NAMALWA (cell line): ENCODE data around the gene BTBD16.

Experiments
- DNase-seq: peaks from one replicate; pipeline ENCODE4 v3.0.0-alpha.2; 2015; ENCODE audit warnings: low spot score

BTBD16 gene

GRCh38 chr10:122271076-122271475, at the start of gene BTBD16:
BTBD16 (plus strand) TSS chr10:122271296; CDS start chr10:122275082, 3,786 bp downstream.
- DNase-seq, result no peak

- DNase-seq, result no peak
Observed at GRCh38 chr10:122221958-122222357, 49.1 kb upstream of the BTBD16 start.

- DNase-seq, result no peak
Observed at GRCh38 chr10:122222638-122223037, 48.5 kb upstream of the BTBD16 start.

DNA sequence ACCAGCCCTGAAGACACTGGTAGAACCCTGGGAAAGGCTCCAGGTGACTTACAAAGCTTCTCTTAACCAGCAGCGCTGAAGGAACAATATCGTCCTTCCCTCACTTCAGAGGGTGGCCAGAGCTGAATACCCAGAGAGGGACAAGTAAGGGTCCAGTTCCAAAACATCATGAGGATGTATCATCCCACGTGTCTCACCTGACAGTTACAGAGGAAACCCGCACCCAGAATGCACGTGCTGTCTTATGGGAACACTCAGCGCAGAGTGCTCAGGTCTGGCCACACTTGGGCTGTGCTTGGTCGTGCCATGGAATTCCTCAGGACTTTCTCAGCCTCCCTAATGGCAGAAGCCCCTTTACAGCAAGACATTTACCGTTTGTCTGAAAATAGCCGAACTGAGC, 46.9 kb upstream of the BTBD16 start:
- no peak for DNase-seq

DNA sequence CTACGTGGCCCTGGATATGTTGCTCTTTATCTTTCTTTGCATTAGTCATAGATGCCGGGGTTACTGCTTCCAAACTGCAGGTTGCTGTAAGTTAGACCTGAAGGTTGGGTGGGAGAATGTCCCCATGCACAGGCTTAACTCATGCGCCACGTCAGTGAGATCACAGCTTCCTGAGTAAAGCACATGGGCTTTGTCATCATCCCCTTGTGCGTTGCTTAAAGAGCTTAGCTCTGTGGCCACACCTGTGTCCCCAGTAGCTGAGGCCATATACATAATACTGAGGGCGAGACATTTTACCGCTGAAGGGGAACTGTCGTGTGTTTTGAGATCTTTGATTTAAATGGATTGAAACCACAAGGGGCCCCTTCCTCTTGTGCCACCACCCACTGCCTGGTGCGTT, 45.8 kb upstream of the BTBD16 start:
- no peak for DNase-seq

DNA sequence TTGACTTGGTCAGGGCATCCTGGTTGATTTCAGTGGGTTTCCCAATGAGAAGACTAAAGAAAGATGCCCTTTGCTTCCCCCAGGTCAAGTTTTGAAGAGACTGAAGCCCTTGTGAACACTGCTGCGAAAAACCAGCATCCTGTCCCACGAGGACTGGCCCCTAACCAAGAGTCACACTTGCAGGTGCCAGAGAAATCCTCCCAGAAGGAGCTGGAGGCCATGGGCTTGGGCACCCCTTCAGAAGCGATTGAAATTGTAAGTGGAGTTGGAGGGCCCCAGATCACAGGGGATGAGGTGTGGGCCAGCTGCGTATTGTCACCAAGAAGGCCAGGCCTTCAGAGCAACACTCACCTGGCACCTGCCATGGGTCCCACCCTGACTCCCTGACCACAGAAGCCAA, 43.3 kb upstream of the BTBD16 start:
- no peak for DNase-seq

- no peak for DNase-seq
Observed at GRCh38 chr10:122229666-122230065, 41.4 kb upstream of the BTBD16 start.

GRCh38 chr10:122230222-122230621, 40.9 kb upstream of the BTBD16 start:
- no peak for DNase-seq

DNA sequence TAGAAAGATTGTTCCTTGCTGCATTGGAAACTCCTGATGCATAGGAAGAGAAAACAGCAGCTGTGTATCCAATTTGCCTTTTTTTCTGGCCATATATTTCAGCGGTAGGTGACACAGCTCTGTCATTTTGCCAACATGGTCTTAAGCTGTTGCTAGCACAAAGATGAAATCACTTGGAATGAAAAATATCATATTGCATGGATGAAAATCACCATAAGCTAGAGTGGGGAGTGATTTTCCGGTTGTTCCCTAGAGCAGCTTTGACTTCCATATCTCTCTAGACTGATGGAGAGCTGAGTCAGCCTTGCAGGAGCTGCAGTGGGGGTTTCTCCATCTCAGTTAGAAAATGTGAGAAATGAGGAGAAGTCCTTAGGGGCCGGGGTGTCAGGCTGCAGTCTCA, 38.3 kb upstream of the BTBD16 start:
- DNase-seq, result no peak

GRCh38 chr10:122233857-122234348, 37.2 kb upstream of the BTBD16 start:
- DNase-seq, result no peak

DNA sequence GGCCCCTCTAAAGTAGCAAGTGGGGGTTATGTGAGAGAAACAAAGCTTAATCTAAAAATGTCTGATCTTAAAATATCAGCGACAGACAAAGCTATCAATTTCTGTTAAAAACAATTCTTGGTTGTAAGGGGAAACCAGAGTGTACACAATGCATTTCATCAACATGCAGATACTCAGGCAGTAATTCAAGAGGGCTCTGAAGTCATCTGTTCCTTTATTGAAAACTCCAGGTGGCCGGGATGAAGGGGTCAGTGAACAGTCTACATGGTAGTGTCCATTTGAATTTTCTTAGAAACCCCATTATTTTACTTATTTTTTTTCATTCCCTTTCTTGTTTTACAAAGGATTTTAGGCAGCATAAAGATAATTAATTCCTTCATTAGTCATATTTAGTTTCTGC, 36.7 kb upstream of the BTBD16 start:
- no peak for DNase-seq

DNA sequence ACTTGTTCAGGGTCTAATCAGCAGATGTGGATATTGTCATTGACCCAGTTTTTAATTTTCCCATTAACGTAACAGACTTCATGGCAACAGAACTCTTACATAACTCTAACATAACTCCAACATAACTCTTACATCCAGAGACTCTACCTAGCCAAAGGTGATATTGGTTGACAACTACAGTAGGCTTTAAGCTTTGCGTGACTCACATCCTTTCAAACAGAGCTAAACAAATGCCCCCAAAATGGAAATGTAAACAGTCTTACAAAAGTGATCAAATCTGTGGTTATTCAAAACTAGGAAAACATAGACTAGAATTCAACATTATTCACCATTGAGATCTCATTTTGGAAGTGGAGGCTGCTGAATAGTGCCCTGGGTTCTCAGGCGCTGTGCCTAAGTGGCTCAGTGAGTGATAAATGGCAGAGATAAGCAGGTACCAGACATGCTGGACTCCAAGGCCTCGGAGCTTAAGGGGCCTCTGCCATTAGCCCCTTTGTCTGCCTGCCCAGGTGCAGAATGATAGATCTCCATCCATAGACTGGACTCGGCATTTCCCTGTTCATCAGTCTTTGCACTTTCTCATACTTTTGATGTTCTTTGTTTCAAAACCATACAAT, 34.3 kb upstream of the BTBD16 start:
- DNase-seq, result no peak

- no peak for DNase-seq
Observed at GRCh38 chr10:122237331-122237990, 33.6 kb upstream of the BTBD16 start.

- DNase-seq, result peak; percentile 4
Observed at GRCh38 chr10:122239578-122240257, 31.4 kb upstream of the BTBD16 start.

- no peak for DNase-seq
Observed at GRCh38 chr10:122240401-122240800, 30.7 kb upstream of the BTBD16 start.

DNA sequence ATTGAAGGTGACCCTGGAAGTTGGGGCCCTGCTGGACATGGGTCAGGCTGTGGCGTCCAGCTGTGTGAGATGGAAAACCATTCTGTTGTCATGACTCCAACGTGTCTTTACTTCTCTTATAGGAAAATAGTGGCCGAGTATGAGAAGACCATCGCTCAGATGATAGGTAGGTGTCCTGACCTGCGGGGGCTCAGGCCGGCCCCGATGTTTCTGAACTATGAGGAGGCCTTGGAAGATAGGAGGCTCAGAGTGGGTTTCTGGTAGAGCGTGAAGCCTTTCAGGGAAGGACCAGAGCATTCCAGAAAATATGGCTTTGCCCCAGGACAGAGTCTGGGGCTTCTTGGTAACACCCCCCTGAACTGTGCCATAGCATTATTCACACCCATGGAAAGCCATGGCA, 29.3 kb upstream of the BTBD16 start:
- no peak for DNase-seq

- DNase-seq, result no peak
Observed at GRCh38 chr10:122243550-122243949, 27.5 kb upstream of the BTBD16 start.

DNA sequence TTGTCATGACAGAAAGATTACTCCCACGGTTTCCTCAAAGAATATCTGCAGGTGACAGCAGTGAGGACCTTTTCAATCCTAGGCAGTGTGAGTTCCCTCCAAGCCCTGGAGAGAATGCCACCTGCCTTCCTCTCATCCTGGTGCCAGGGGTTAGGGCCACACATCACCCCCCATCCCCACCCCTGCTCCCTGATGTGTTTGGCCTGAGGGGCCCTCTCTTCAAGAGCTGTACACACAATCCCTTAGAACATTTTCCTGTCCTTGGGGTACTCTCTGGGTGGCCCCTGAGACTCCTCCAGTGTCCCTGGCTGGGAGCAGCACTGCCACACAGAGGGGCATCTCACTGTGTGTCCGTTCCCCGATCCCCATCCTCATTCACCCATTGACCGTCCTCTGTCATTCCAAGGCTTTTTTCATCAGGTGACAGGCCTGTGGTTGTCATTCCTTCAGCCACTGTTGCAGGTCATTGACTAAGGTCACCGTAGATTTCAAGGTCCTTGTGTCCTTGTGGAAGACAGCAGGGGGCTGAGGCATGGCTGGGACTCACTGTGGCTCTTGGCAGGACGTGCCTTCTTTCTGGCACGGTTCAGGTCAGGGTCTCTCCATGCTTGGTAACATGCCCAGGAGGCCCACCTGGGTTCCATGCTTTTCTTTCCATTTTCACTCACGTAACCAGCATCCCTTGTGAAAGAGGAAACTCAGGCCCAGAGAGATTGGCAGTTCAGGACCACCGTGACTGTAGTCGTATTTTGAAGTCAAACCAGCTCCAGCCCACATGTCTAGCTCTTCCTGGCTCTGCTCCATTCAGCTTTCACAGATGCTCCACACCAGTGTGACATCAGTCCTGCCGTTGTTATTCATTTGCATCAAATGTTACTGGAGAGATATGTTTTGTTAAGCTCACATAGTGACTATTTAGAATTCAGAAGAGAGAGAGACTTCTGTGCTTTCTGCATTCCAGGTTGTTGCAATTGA, 26.8 kb upstream of the BTBD16 start:
- no peak for DNase-seq

- no peak for DNase-seq
Observed at GRCh38 chr10:122245136-122245535, 26.0 kb upstream of the BTBD16 start.

DNA sequence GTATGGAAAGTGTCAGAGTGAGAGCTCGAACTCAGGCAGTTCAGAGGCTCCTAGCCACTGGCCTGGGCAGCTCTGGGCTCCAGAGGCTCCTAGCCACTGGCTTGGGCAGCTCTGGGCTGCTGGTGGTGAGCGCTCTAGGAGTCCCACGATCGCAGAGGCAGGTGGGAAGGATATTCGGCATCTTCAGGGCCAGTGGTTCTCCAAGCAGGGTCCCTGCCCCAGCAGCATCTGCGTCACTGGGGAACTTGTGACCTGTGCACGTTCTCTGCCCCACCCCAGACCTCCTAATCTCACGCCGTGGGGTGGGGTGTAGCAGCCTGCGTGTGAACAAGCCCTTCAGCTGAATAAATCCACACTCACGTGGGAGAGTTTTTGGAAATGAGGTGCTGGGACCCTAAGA, 25.2 kb upstream of the BTBD16 start:
- DNase-seq, result no peak

DNA sequence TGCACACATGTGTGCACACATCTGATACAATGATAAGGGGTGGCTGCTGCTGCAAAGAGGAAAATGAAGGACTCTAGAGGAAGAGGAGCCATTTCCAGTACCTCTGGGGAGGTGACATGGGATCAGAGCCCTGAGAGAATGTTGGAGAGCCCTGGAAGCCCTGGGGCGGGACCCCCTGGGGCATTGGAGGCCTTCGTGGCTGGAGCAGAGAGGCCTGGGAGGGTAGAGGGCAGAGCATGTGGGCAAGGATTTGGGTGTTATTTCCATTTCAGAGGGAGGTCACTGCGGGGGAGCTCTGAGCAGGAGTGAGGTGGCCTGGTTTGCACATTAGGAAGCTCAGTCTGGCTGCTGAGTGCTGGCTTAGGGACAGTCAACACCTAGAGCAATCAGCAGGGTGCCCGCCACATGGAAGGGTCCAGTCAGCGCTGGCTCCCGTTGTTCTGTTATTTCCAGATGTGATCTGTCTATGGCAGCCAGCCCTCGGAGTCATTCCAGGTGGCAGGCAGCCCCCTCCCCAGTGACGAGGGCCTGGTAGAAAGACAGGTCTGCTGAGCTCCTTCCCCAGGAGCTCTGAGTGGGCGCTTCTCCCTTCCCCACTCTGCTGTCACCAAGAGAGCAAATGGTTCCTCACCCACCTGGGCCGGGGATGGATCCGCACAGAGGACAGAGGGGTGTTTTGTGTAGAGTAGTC, 24.1 kb upstream of the BTBD16 start:
- no peak for DNase-seq
